K562 (cell line): ENCODE results near the gene C21orf58. TPM values are rescaled to one million over a fixed set of nuclear protein-coding genes. Genes with fewer than 3 reads are reported as not detected.

Experiments
- ATAC-seq: fragments of 200-7000 bp; cut with Tn5 transposase; 3 replicates; pipeline ENCODE4 v1.9.1; 2020; ENCODE audit warnings: moderate library complexity
- BruUV-seq: library from RNA; stranded (reverse); fragments of 400-500 nt; replicated peaks from 2 replicates; lab custom pipeline; 2021; lab: Mats Ljungman, UMichigan
- CTCF ChIA-PET: fragments of 300-600 bp; formaldehyde crosslinking; extraction: SDS; loops from one replicate; lab custom pipeline; 2021; ENCODE audit warnings: low intra/inter-chr PET ratio; lab: Yijun Ruan, JAX
- POLR2A ChIA-PET: fragments of 300-600, 350-650 bp; sonication (Branson Sonifier 250); formaldehyde crosslinking; extraction: SDS; loops from one replicate; lab custom pipeline; 2021; ENCODE audit warnings: antibody characterized with exemption, inconsistent platforms; lab: Yijun Ruan, JAX
- DNase-seq, 4 experiments: peaks; one replicate each; pipeline versions ENCODE4 v3.0.0 to v3.0.0-alpha.2; 2011 to 2018; ENCODE audit warnings: low spot score in 3 of 4, mixed read lengths in 3 of 4; ENCODE audit errors: extremely low read depth in 1 of 4
- FAIRE-seq: peaks from 2 replicates; lab custom pipeline; 2011; peaks lifted over from hg19 to GRCh38; lab: Jason Lieb, UNC
- H2AFZ ChIP-seq: 2 replicates; pipeline ENCODE4 v1.6.0; 2011; ENCODE audit warnings: low read depth, low read length, control low read depth, inconsistent platforms
- H3K27ac ChIP-seq: fragments of 200-600 bp; 3 replicates; pipeline ENCODE4 v1.8.0; 2011; ENCODE audit warnings: low read depth, mild to moderate bottlenecking, control low read depth, inconsistent platforms, low read length, moderate library complexity, mixed read lengths; ENCODE audit errors: extremely low read depth
- H3K27me3 ChIP-seq, 2 experiments: fragments of 300-600 bp in 1 of 2; 2 replicates in 1 of 2; 3 replicates in 1 of 2; pipeline versions ENCODE4 v1.6.0 to v1.8.0; 2011; ENCODE audit warnings: inconsistent platforms in 2 of 2, low read length in 2 of 2, mild to moderate bottlenecking in 1 of 2, mixed read lengths in 1 of 2, moderate library complexity in 1 of 2; ENCODE audit not compliant: control insufficient read depth in 2 of 2, insufficient read depth in 2 of 2
- H3K36me3 ChIP-seq: fragments of 300-600 bp; 3 replicates; pipeline ENCODE4 v1.8.0; 2011; ENCODE audit warnings: mild to moderate bottlenecking, low read length, inconsistent platforms; ENCODE audit not compliant: control insufficient read depth, insufficient read depth
- H3K4me1 ChIP-seq, 2 experiments: fragments of 200-600 bp in 1 of 2; replicated peaks in 1 of 2; 2 replicates in 1 of 2; 3 replicates in 1 of 2; pipeline versions ENCODE4 v1.5.1 to v1.8.0; 2011; ENCODE audit warnings: inconsistent platforms in 2 of 2, low read length in 2 of 2, mild to moderate bottlenecking in 1 of 2, mixed read lengths in 1 of 2, moderate library complexity in 1 of 2; ENCODE audit not compliant: control insufficient read depth in 2 of 2, insufficient read depth in 2 of 2
- H3K4me2 ChIP-seq: 2 replicates; pipeline ENCODE4 v1.6.1; 2011; ENCODE audit warnings: low read length, control low read depth, inconsistent platforms, mixed read lengths; ENCODE audit not compliant: insufficient read depth
- H3K4me3 ChIP-seq: fragments of 200-600 bp; sonication (generic), shearing (Covaris generic); 2 replicates; pipeline ENCODE4 v1.5.1; 2016; ENCODE audit warnings: control low read depth, inconsistent platforms
- H3K79me2 ChIP-seq: fragments of 200-600 bp; 3 replicates; pipeline ENCODE4 v1.8.0; 2011; ENCODE audit warnings: low read length, inconsistent platforms; ENCODE audit not compliant: control insufficient read depth, insufficient read depth
- H3K9ac ChIP-seq, 2 experiments: 2 replicates each; pipeline versions ENCODE4 v1.6.0 to v1.6.1; 2011; ENCODE audit warnings: low read depth in 2 of 2, low read length in 2 of 2, control low read depth in 1 of 2, inconsistent platforms in 1 of 2, mild to moderate bottlenecking in 1 of 2, mixed read lengths in 1 of 2; ENCODE audit not compliant: insufficient read depth in 1 of 2
- H3K9me1 ChIP-seq: one replicate; pipeline ENCODE4 v1.6.0; 2011; ENCODE audit warnings: inconsistent platforms, mild to moderate bottlenecking, low read length, moderate library complexity; ENCODE audit not compliant: control insufficient read depth, insufficient read depth
- H3K9me3 ChIP-seq: replicated peaks from 2 replicates; pipeline ENCODE4 v1.5.1; 2011; ENCODE audit warnings: low read depth, low read length, inconsistent platforms; ENCODE audit not compliant: control insufficient read depth, insufficient read depth
- H4K20me1 ChIP-seq: replicated peaks from 2 replicates; pipeline ENCODE4 v1.6.1; 2011; ENCODE audit warnings: low read length, inconsistent platforms, mixed read lengths; ENCODE audit not compliant: control insufficient read depth, insufficient read depth
- CHCHD3 ChIP-seq: fragments of 250-450 bp; sonication (Bioruptor Pico); IDR thresholded peaks from 2 replicates; pipeline ENCODE4 v2.1.2; 2022; ENCODE audit warnings: mild to moderate bottlenecking
- FOS ChIP-seq: IDR thresholded peaks from 3 replicates; pipeline ENCODE4 v1.6.1; 2011; ENCODE audit not compliant: insufficient read length; ENCODE audit errors: extremely low read depth
- NR2C1 ChIP-seq, 2 experiments: fragments of 450-650 bp; IDR thresholded peaks; 2 replicates each; pipeline ENCODE4 v1.6.1; 2017; ENCODE audit warnings: mild to moderate bottlenecking in 2 of 2, antibody characterized with exemption in 1 of 2, inconsistent platforms in 1 of 2, missing compliant biosample characterization in 1 of 2, missing genetic modification characterization in 1 of 2
- RNF2 ChIP-seq: sonication (generic); IDR thresholded peaks from 2 replicates; pipeline ENCODE4 v1.6.1; 2016
- SAFB2 ChIP-seq: fragments of 200-400 bp; formaldehyde crosslinking; IDR thresholded peaks from 2 replicates; pipeline ENCODE4 v1.6.1; 2018; ENCODE audit warnings: borderline replicate concordance, low read length, low read depth, moderate library complexity; ENCODE audit not compliant: severe bottlenecking
- SUPT5H ChIP-seq: fragments of 450-650 bp; IDR thresholded peaks from 2 replicates; pipeline ENCODE4 v1.6.1; 2016
- WGBS: fragments of 100-300 bp; shearing (Covaris generic); methylation state at CpG from one replicate; pipeline ENCODE4 v1.1.6; 2016; ENCODE audit warnings: low coverage, mixed read lengths; ENCODE audit not compliant: insufficient coverage; ENCODE audit errors: missing lambda C conversion rate; 5-methylcytosine and 5-hydroxymethylcytosine counted together
- in situ Hi-C: fragments of 300-500 bp; cut with MboI; formaldehyde crosslinking; loops from 4 replicates; pipeline ENCODE4 v1.15.0; 2018; ENCODE audit warnings: inconsistent platforms, mixed read lengths
- intact Hi-C: fragments of 100-400 bp; cut with micrococcal nuclease; formaldehyde crosslinking; loops from 2 replicates; pipeline ENCODE4 v1.14.2; 2022
- polyA plus RNA-seq, 8 experiments: library from polyadenylated mRNA; depleted of rRNA in 4 of 8; stranded (reverse) in 5 of 8; unstranded in 3 of 8; fragments of >200 nt; fragmentation: Nextera tagmentation in 2 of 8; fragmentation: Illumina TruSeq in 1 of 8; extraction: Ambion mirVana in 2 of 8; extraction: Trizol in 1 of 8; gene quantifications; 2 replicates each; pipeline versions ENCODE4 v1.2.1 to v1.2.3, GENCODE V29; 2011 to 2014; ENCODE audit warnings: inconsistent platforms in 1 of 8, missing spikeins in 1 of 8
- total RNA-seq, 7 experiments: library from RNA; depleted of rRNA in 6 of 7; stranded (reverse); fragments of >200 nt in 6 of 7; fragmentation: Illumina TruSeq in 2 of 7; extraction: Trizol in 2 of 7; gene quantifications; 2 replicates each; pipeline versions ENCODE4 v1.2.1 to v1.2.3, GENCODE V29; 2011 to 2021; ENCODE audit warnings: low replicate concordance in 1 of 7
- TF ChIP-seq, protein P1 (sequence below): sonication (generic); formaldehyde crosslinking; IDR thresholded peaks from 2 replicates; pipeline ENCODE4 v1.8.0; 2022; ENCODE audit warnings: mild to moderate bottlenecking, missing genetic modification reagents, borderline replicate concordance
- TF ChIP-seq, protein P2 (sequence below): fragments of 450-650 bp; formaldehyde crosslinking; IDR thresholded peaks from 2 replicates; pipeline ENCODE4 v1.4.0; 2020; ENCODE audit warnings: mild to moderate bottlenecking, moderate library complexity
- TF ChIP-seq, protein P3 (sequence below): fragments of 450-650 bp; IDR thresholded peaks from 2 replicates; pipeline ENCODE4 v1.6.1; 2016; ENCODE audit warnings: low read depth

The C21orf58 gene
- total and polyA plus RNA-seq, 9 of the 15 experiments (the other 6 are each of a cell fraction or from before 2014, with no cell fraction given), result 1.2 to 30.5 (median 12.4) TPM

DNA sequence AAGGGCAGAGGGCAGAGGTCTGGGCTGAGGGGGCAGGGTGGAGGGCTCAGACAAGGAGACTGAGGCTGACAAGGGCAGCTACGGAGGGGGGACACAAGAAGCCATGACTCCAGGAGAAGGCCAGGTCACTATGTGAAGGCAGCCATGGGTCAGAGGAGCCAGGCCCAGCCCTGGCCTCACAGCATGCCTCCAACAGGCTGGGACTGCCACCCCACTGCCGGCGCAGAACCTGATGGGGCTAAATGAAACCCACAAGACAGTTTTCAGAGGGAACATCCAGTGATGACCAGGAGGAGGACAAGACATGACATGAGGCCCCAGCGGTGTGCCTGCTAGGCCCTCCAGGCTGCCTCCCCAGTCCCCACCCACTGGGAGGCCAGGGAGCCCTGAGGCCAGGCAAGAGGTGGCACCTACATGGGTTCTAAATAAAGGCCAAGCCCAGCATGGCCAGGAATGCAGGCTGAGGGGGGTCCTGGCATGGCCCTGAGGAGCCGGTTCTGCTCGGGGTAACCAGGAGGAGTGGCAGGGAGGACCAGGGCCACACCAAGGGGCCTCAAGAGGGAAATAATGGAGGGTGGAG lies 67.8 kb downstream of the C21orf58 start (continued):
- TF ChIP-seq, protein P1, sequence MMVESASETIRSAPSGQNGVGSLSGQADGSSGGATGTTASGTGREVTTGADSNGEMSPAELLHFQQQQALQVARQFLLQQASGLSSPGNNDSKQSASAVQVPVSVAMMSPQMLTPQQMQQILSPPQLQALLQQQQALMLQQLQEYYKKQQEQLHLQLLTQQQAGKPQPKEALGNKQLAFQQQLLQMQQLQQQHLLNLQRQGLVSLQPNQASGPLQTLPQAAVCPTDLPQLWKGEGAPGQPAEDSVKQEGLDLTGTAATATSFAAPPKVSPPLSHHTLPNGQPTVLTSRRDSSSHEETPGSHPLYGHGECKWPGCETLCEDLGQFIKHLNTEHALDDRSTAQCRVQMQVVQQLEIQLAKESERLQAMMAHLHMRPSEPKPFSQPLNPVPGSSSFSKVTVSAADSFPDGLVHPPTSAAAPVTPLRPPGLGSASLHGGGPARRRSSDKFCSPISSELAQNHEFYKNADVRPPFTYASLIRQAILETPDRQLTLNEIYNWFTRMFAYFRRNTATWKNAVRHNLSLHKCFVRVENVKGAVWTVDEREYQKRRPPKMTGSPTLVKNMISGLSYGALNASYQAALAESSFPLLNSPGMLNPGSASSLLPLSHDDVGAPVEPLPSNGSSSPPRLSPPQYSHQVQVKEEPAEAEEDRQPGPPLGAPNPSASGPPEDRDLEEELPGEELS (CRISPR knock-in tag), result no peak
- TF ChIP-seq CHCHD3 (CRISPR knock-in tag), result no peak
- TF ChIP-seq, protein P2, sequence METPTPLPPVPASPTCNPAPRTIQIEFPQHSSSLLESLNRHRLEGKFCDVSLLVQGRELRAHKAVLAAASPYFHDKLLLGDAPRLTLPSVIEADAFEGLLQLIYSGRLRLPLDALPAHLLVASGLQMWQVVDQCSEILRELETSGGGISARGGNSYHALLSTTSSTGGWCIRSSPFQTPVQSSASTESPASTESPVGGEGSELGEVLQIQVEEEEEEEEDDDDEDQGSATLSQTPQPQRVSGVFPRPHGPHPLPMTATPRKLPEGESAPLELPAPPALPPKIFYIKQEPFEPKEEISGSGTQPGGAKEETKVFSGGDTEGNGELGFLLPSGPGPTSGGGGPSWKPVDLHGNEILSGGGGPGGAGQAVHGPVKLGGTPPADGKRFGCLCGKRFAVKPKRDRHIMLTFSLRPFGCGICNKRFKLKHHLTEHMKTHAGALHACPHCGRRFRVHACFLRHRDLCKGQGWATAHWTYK (CRISPR knock-in tag), result no peak
- no peak for TF ChIP-seq NR2C1 (IDR thresholded peaks at IDR 0.05)
- TF ChIP-seq NR2C1 (tag; IDR thresholded peaks at IDR 0.05), result no peak
- TF ChIP-seq, all 486 proteins: peak for 0

DNA sequence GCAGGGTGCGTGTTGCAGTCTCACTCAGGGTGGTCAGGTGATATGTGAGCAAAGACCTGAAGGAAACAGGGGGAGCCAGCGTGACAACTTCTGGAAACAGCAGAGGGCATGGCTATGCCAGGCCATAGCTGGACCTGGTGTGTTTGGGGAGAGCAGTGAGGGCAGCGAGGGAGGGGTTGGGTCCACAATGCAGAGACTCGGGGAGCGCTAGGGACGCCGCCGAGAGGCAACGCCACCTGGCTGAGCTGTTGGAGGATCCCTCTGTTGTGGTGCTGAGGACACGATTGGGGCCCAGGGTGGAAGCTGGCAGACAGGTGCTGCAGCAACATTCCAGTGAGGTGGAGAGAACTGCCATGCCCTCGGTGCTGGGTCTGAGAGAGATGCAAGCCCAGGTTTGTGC lies 68.5 kb downstream of the C21orf58 start:
- ChIA-PET POLR2A (interaction anchor here (0.6 to 0.9 kb wide), 3 partner anchors 13 to 449 kb away, joined by 3 read pairs; no protein-coding TSS in a partner anchor), CTCF (interaction anchor here (0.6 kb wide), 1 partner anchor 16 kb away, joined by 6 read pairs; no protein-coding TSS in a partner anchor)
- FAIRE-seq, result no peak
- in situ Hi-C loops (no loop called here), intact Hi-C loops (no loop called here)
- H3K27ac ChIP-seq, result no peak overlapping the region
- ATAC-seq, result no peak
- no TSS peak for BruUV-seq
- 95% methylated on average over 11 of the region's 11 CpGs for WGBS
- H3K9me1 ChIP-seq, result no peaks in the 10 kb centered on the region
- peaks cover 94% of the 10 kb centered on the region for H3K36me3 ChIP-seq
- H3K4me1 ChIP-seq, result peaks cover 5 to 11% of the 10 kb centered on the region in 2 experiments; a peak in 3 of 5 replicates
- no peak overlapping the region for H3K4me3 ChIP-seq
- H3K79me2 ChIP-seq, result no peaks in the 10 kb centered on the region
- no peak overlapping the region for H3K4me2 ChIP-seq
- H4K20me1 ChIP-seq, result no peaks in the 10 kb centered on the region
- H3K27me3 ChIP-seq, result no peaks in the 10 kb centered on the region
- H2AFZ ChIP-seq, result no peak overlapping the region
- H3K9ac ChIP-seq, result no peak overlapping the region; a peak in 1 of 4 replicates
- DNase-seq, result no peak
- H3K9me3 ChIP-seq, result no peaks in the 10 kb centered on the region
- TF ChIP-seq SAFB2 (no peak), RNF2 (no peak), FOS (no peak), SUPT5H (no peak)
- TF ChIP-seq, protein P3, sequence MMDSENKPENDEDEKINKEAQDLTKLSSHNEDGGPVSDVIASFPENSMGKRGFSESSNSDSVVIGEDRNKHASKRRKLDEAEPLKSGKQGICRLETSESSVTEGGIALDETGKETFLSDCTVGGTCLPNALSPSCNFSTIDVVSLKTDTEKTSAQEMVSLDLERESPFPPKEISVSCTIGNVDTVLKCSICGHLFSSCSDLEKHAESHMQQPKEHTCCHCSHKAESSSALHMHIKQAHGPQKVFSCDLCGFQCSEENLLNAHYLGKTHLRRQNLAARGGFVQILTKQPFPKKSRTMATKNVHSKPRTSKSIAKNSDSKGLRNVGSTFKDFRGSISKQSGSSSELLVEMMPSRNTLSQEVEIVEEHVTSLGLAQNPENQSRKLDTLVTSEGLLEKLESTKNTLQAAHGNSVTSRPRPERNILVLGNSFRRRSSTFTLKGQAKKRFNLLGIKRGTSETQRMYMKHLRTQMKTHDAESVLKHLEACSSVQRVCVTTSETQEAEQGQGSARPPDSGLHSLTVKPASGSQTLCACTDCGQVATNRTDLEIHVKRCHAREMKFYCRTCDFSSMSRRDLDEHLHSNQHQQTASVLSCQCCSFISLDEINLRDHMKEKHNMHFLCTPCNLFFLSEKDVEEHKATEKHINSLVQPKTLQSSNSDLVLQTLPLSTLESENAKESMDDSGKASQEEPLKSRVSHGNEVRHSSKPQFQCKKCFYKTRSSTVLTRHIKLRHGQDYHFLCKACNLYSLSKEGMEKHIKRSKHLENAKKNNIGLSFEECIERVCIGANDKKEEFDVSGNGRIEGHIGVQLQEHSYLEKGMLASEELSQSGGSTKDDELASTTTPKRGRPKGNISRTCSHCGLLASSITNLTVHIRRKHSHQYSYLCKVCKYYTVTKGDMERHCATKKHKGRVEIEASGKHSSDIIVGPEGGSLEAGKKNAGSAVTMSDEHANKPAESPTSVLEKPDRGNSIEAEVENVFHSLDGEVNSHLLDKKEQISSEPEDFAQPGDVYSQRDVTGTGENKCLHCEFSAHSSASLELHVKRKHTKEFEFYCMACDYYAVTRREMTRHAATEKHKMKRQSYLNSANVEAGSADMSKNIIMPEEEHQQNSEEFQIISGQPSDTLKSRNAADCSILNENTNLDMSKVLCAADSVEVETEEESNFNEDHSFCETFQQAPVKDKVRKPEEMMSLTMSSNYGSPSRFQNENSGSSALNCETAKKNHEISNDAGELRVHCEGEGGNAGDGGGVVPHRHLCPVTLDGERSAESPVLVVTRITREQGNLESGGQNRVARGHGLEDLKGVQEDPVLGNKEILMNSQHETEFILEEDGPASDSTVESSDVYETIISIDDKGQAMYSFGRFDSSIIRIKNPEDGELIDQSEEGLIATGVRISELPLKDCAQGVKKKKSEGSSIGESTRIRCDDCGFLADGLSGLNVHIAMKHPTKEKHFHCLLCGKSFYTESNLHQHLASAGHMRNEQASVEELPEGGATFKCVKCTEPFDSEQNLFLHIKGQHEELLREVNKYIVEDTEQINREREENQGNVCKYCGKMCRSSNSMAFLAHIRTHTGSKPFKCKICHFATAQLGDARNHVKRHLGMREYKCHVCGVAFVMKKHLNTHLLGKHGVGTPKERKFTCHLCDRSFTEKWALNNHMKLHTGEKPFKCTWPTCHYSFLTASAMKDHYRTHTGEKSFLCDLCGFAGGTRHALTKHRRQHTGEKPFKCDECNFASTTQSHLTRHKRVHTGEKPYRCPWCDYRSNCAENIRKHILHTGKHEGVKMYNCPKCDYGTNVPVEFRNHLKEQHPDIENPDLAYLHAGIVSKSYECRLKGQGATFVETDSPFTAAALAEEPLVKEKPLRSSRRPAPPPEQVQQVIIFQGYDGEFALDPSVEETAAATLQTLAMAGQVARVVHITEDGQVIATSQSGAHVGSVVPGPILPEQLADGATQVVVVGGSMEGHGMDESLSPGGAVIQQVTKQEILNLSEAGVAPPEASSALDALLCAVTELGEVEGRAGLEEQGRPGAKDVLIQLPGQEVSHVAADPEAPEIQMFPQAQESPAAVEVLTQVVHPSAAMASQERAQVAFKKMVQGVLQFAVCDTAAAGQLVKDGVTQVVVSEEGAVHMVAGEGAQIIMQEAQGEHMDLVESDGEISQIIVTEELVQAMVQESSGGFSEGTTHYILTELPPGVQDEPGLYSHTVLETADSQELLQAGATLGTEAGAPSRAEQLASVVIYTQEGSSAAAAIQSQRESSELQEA, result no peak
